Esophagus squamous epithelium (tissue), 5 donors: ENCODE data around the gene CUL7. TPM values are rescaled to one million over a fixed set of nuclear protein-coding genes. Genes with fewer than 3 reads are reported as not detected.

Experiments
- DNase-seq: peaks from one replicate; lab custom pipeline; 2025; lab: John Stamatoyannopoulos, UW
- H3K27ac ChIP-seq, 4 donors: fragments of 200-600 bp; sonication (generic); one replicate each; pipeline ENCODE4 v1.5.1; 2016 to 2019; ENCODE audit warnings: mild to moderate bottlenecking in 1 of 4
- H3K27me3 ChIP-seq, 4 donors: fragments of 200-600 bp; sonication (generic); 1 replicate in 3 of 4; 2 replicates in 1 of 4; pipeline versions ENCODE4 v1.5.1 to v1.6.0; 2017 to 2021; ENCODE audit warnings: antibody characterized with exemption in 1 of 4
- H3K36me3 ChIP-seq, 3 donors: fragments of 200-600 bp; sonication (generic); one replicate each; pipeline ENCODE4 v1.5.1; 2016 to 2019
- H3K4me1 ChIP-seq, 3 donors: fragments of 200-600 bp; sonication (generic); one replicate each; pipeline ENCODE4 v1.5.1; 2017 to 2019
- H3K4me3 ChIP-seq, 4 donors: fragments of 200-600 bp; sonication (generic); 1 replicate in 3 of 4; 2 replicates in 1 of 4; pipeline ENCODE4 v1.5.1; 2016 to 2019; ENCODE audit warnings: mild to moderate bottlenecking in 2 of 4, moderate library complexity in 1 of 4
- H3K9me3 ChIP-seq, 3 donors: fragments of 200-600 bp; sonication (generic); one replicate each; pipeline ENCODE4 v1.5.1; 2016 to 2019
- CTCF ChIP-seq, 6 experiments: fragments of 450-650 bp in 4 of 6; fragments of 200-600 bp in 2 of 6; sonication (generic) in 2 of 6; IDR thresholded peaks; one replicate each; pipeline ENCODE4 v1.5.1; 2016 to 2019; ENCODE audit warnings: antibody characterized with exemption in 6 of 6, mild to moderate bottlenecking in 4 of 6, moderate library complexity in 4 of 6
- POLR2A ChIP-seq, 4 donors: fragments of 450-650 bp; IDR thresholded peaks; one replicate each; pipeline ENCODE4 v1.6.1; 2017; ENCODE audit warnings: antibody characterized with exemption in 4 of 4, mild to moderate bottlenecking in 4 of 4, moderate library complexity in 3 of 4
- WGBS, 2 donors: methylation state at CpG; one replicate each; pipeline ENCODE4 v1.1.5; 2018; 5-methylcytosine and 5-hydroxymethylcytosine counted together
- intact Hi-C: fragments of 100-400 bp; cut with DNase I; formaldehyde crosslinking; loops from one replicate; pipeline ENCODE4 v1.15.0; 2022
- total RNA-seq, 4 donors: library from RNA; depleted of rRNA; stranded (reverse); fragments of >200 nt; gene quantifications; one replicate each; pipeline ENCODE4 v1.1.0, GENCODE V29; 2016
- donor health status: DM: yes; HTN: yes; CAD: no.

CUL7 gene
- total RNA-seq, 4 donors from 2014 or later, result 6.5 to 10.8 (median 8.0) TPM

DNA sequence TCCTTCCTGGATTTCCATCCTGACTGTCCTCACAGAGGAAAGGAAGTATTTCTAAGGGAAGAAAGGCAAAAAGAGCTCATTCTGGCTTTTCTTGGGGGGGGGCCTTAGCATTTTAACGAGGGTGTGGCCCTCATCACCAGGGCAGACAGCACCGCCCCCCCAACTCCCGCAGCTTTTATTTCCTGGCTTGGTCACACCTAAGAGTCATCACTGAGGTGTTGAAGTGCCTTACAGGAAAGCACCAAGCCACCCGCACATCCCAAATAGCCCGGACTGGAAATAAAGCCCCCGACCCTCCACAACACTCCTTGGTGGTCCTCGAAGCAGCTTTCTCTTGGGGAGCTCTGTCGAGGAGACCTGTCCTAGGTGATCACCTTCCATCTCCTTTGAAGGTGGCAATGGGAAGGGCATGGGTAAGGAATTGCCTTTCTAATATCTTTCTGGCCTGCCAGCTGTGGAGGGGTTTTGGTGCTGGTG lies 23.7 kb upstream of the CUL7 start:
- no peak for DNase-seq
- WGBS, 2 donors, result 6 to 28% methylated on average over 7 of the region's 8 CpGs
- Histone ChIP-seq H3K4me1 (peaks cover 9 to 48% (median 10%) of the 10 kb centered on the region in 3 donors), H3K4me3 (peak overlapping the region; percentile 75 to 93 (median 86)), H3K36me3 (peaks cover 0 to 24% (median 0%) of the 10 kb centered on the region in 3 donors), H3K9me3 (no peaks in the 10 kb centered on the region), H3K27me3 (peaks cover 0 to 17% (median 0%) of the 10 kb centered on the region in 4 donors), H3K27ac (peak overlapping the region; percentile 78 to 86 (median 82))
- TF ChIP-seq CTCF (IDR thresholded peaks at IDR 0.05), result no peak
- TF ChIP-seq POLR2A (IDR thresholded peaks at IDR 0.05), result no peak
- intact Hi-C loops, result no loop called here

GRCh38 chr6:43076464-43077332 lies 23.0 kb upstream of the CUL7 start:
- WGBS, 2 donors, result 0 to 5% methylated on average over 12 to 17 of the region's 72 CpGs
- H3K36me3 ChIP-seq, result peaks cover 0 to 31% (median 0%) of the 10 kb centered on the region in 3 donors
- TF ChIP-seq POLR2A (IDR thresholded peaks at IDR 0.05), result no peak
- no peak for TF ChIP-seq CTCF (IDR thresholded peaks at IDR 0.05)
- no peaks in the 10 kb centered on the region for H3K9me3 ChIP-seq
- intact Hi-C loops, result no loop called here
- H3K4me3 ChIP-seq, result peak overlapping the region; percentile 75 to 93 (median 86)
- DNase-seq, result no peak
- H3K27ac ChIP-seq, result peak overlapping the region; percentile 78 to 86 (median 82)
- peaks cover 9 to 43% (median 10%) of the 10 kb centered on the region in 3 donors for H3K4me1 ChIP-seq
- H3K27me3 ChIP-seq, result peaks cover 0 to 17% (median 0%) of the 10 kb centered on the region in 4 donors

GRCh38 chr6:43075670-43076463 lies 22.2 kb upstream of the CUL7 start, which contains the start of gene PTK7:
TSS of gene PTK7 (plus strand) at chr6:43076314. CDS start at chr6:43076489, 175 bp downstream.
- Histone ChIP-seq H3K4me3 (peak within 1 kb of the TSS; percentile 75 to 93 (median 86)), H3K9me3 (no peaks in the 10 kb centered on the region), H3K27ac (peak within 1 kb of the TSS; percentile 78 to 86 (median 82)), H3K27me3 (peaks cover 0 to 17% (median 0%) of the 10 kb centered on the region in 4 donors), H3K4me1 (peaks cover 9 to 43% (median 10%) of the 10 kb centered on the region in 3 donors), H3K36me3 (peaks cover 0 to 40% (median 0%) of the 10 kb centered on the region in 3 donors)
- TF ChIP-seq POLR2A (IDR thresholded peaks at IDR 0.05) (peak in 1 of 4 donors; percentile 29), CTCF (IDR thresholded peaks at IDR 0.05) (no peak)
- 11 to 67% methylated on average over 1 to 16 of the region's 60 CpGs for WGBS, 2 donors
- intact Hi-C loops, result no loop called here
- DNase-seq, result no peak

GRCh38 chr6:43074847-43075669 lies 21.4 kb upstream of the CUL7 start:
- peaks cover 0 to 17% (median 0%) of the 10 kb centered on the region in 4 donors for H3K27me3 ChIP-seq
- 22 to 61% methylated on average over 1 to 5 of the region's 6 CpGs for whole genome bisulfite sequencing, 2 donors
- DNase-seq, result no peak
- H3K36me3 ChIP-seq, result peaks cover 0 to 47% (median 0%) of the 10 kb centered on the region in 3 donors
- no peak overlapping the region for H3K4me3 ChIP-seq
- intact Hi-C loops, result loop anchor here (5.0 kb wide), 2 partner anchors 52 to 67 kb away; no protein-coding TSS in a partner anchor
- TF ChIP-seq CTCF (IDR thresholded peaks at IDR 0.05) (no peak), POLR2A (IDR thresholded peaks at IDR 0.05) (no peak)
- H3K4me1 ChIP-seq, result peaks cover 9 to 43% (median 10%) of the 10 kb centered on the region in 3 donors
- peak overlapping the region; percentile 55 to 86 (median 79) for H3K27ac ChIP-seq
- H3K9me3 ChIP-seq, result no peaks in the 10 kb centered on the region
